IMR-90 (cell line): ENCODE measurements around the gene TCF7L2. TPM values are rescaled to one million over a fixed set of nuclear protein-coding genes. Genes with fewer than 3 reads are reported as not detected.

Experiments
- ATAC-seq: fragments of 200-7000 bp; cut with Tn5 transposase; 2 replicates; pipeline ENCODE4 v1.9.1; 2020; ENCODE audit warnings: low read depth, mild to moderate bottlenecking, moderate library complexity
- BruUV-seq: library from RNA; stranded (reverse); fragments of 400-500 nt; replicated peaks from 2 replicates; lab custom pipeline; 2021; lab: Mats Ljungman, UMichigan
- CTCF ChIA-PET: fragments of 300-600 bp; formaldehyde crosslinking; extraction: SDS; loops from one replicate; lab custom pipeline; 2021; ENCODE audit warnings: antibody characterized with exemption; lab: Yijun Ruan, JAX
- POLR2A ChIA-PET: fragments of 300-600 bp; sonication (Branson Sonifier 250); formaldehyde crosslinking; loops from one replicate; lab custom pipeline; 2022; ENCODE audit warnings: antibody characterized with exemption; ENCODE audit not compliant: unreplicated experiment; lab: Charles Lee
- DNase-seq: peaks from one replicate; pipeline ENCODE4 v3.0.0; 2013
- H2AFZ ChIP-seq: replicated peaks from 2 replicates; pipeline ENCODE3; 2013; ENCODE audit warnings: low read length, mild to moderate bottlenecking; ENCODE audit not compliant: poor library complexity
- H2AK5ac ChIP-seq: 2 replicates; pipeline ENCODE4 v1.6.1; 2013; ENCODE audit warnings: low read depth, low read length, inconsistent platforms
- H2AK9ac ChIP-seq: replicated peaks from 2 replicates; pipeline ENCODE3; 2013; ENCODE audit warnings: mild to moderate bottlenecking, low read depth, low read length, moderate library complexity; ENCODE audit not compliant: poor library complexity
- H2BK120ac ChIP-seq: 2 replicates; pipeline ENCODE4 v1.6.1; 2013; ENCODE audit warnings: low read depth, low read length, inconsistent platforms
- H2BK15ac ChIP-seq: 3 replicates; pipeline ENCODE4 v1.6.1; 2013; ENCODE audit warnings: low read depth, low read length, inconsistent platforms
- H2BK20ac ChIP-seq: 2 replicates; pipeline ENCODE4 v1.6.1; 2013; ENCODE audit warnings: low read depth, mild to moderate bottlenecking, inconsistent platforms, low read length, moderate library complexity
- H2BK5ac ChIP-seq: 2 replicates; pipeline ENCODE4 v1.6.1; 2013; ENCODE audit warnings: mild to moderate bottlenecking, low read depth, low read length, inconsistent platforms; ENCODE audit not compliant: poor library complexity, severe bottlenecking
- H3K14ac ChIP-seq: replicated peaks from 2 replicates; pipeline ENCODE4 v1.6.1; 2013; ENCODE audit warnings: low read depth, low read length, inconsistent platforms
- H3K18ac ChIP-seq: 2 replicates; pipeline ENCODE4 v1.6.1; 2013; ENCODE audit warnings: low read depth, low read length, control low read depth
- H3K23ac ChIP-seq: 2 replicates; pipeline ENCODE4 v1.6.1; 2013; ENCODE audit warnings: low read depth, low read length, inconsistent platforms
- H3K27ac ChIP-seq: 2 replicates; pipeline ENCODE4 v1.5.1; 2013; ENCODE audit warnings: mild to moderate bottlenecking, control low read depth, low read length; ENCODE audit not compliant: insufficient read depth
- H3K27me3 ChIP-seq: 2 replicates; pipeline ENCODE4 v1.6.1; 2013; ENCODE audit warnings: low read length; ENCODE audit not compliant: control insufficient read depth, insufficient read depth
- H3K36me3 ChIP-seq: 2 replicates; pipeline ENCODE4 v1.6.1; 2013; ENCODE audit warnings: low read length, mixed read lengths; ENCODE audit not compliant: control insufficient read depth, insufficient read depth
- H3K4ac ChIP-seq: 2 replicates; pipeline ENCODE4 v1.6.1; 2013; ENCODE audit warnings: low read depth, low read length, inconsistent platforms
- H3K4me1 ChIP-seq: 2 replicates; pipeline ENCODE4 v1.6.1; 2013; ENCODE audit warnings: low read length, mixed read lengths; ENCODE audit not compliant: control insufficient read depth, insufficient read depth
- H3K4me2 ChIP-seq: 2 replicates; pipeline ENCODE4 v1.6.1; 2013; ENCODE audit warnings: low read depth, mild to moderate bottlenecking, control low read depth, low read length, moderate library complexity
- H3K4me3 ChIP-seq: 2 replicates; pipeline ENCODE4 v1.5.1; 2013; ENCODE audit warnings: low read depth, mild to moderate bottlenecking, control low read depth, low read length, moderate library complexity; ENCODE audit not compliant: insufficient read depth
- H3K56ac ChIP-seq: 2 replicates; pipeline ENCODE4 v1.6.1; 2013; ENCODE audit warnings: low read length, inconsistent platforms; ENCODE audit not compliant: insufficient read depth; ENCODE audit errors: extremely low read depth
- H3K79me1 ChIP-seq, 2 experiments: 2 replicates each; pipeline ENCODE4 v1.6.1; 2013; ENCODE audit warnings: low read length in 2 of 2, inconsistent platforms in 1 of 2, low read depth in 1 of 2
- H3K9ac ChIP-seq: 2 replicates; pipeline ENCODE4 v1.6.1; 2013; ENCODE audit warnings: low read depth, low read length, control low read depth
- H3K9me1 ChIP-seq: 2 replicates; pipeline ENCODE4 v1.6.1; 2013; ENCODE audit warnings: low read length, inconsistent platforms; ENCODE audit not compliant: insufficient read depth
- H3K9me3 ChIP-seq: 2 replicates; pipeline ENCODE4 v1.6.1; 2013; ENCODE audit warnings: low read length; ENCODE audit not compliant: control insufficient read depth, insufficient read depth
- H4K20me1 ChIP-seq: 2 replicates; pipeline ENCODE4 v1.6.1; 2013; ENCODE audit warnings: low read length, inconsistent platforms; ENCODE audit not compliant: insufficient read depth
- H4K5ac ChIP-seq: 2 replicates; pipeline ENCODE4 v1.6.1; 2013; ENCODE audit warnings: mild to moderate bottlenecking, low read depth, low read length, control low read depth
- H4K8ac ChIP-seq, 2 experiments: 2 replicates each; pipeline ENCODE4 v1.6.1; 2013; ENCODE audit warnings: low read depth in 2 of 2, low read length in 2 of 2, control low read depth in 1 of 2, inconsistent platforms in 1 of 2
- H4K91ac ChIP-seq: 2 replicates; pipeline ENCODE4 v1.6.1; 2013; ENCODE audit warnings: low read depth, low read length, inconsistent platforms; ENCODE audit not compliant: insufficient read depth
- CEBPB ChIP-seq: IDR thresholded peaks from 2 replicates; pipeline ENCODE4 v1.6.1; 2012; ENCODE audit warnings: low read depth, low read length, improper control_type of control experiment
- FOS ChIP-seq: fragments of 150-350 bp; IDR thresholded peaks from 2 replicates; pipeline ENCODE4 v1.6.1; 2016; ENCODE audit warnings: low read depth, low read length
- MAZ ChIP-seq: IDR thresholded peaks from 2 replicates; pipeline ENCODE4 v1.6.1; 2012; ENCODE audit warnings: low read depth, mild to moderate bottlenecking, low read length, improper control_type of control experiment, moderate library complexity, borderline replicate concordance
- RAD21 ChIP-seq: IDR thresholded peaks from 2 replicates; pipeline ENCODE4 v1.6.1; 2012; ENCODE audit warnings: low read length, improper control_type of control experiment
- WGBS, 2 experiments: methylation state at CpG; one replicate each; pipeline versions ENCODE4 v1.1.5 to v1.1.7; 2013; ENCODE audit warnings: missing lambda C conversion rate in 2 of 2; ENCODE audit not compliant: insufficient read length in 1 of 2; ENCODE audit errors: extremely low coverage in 2 of 2; 5-methylcytosine and 5-hydroxymethylcytosine counted together
- dilution Hi-C: fragments of 300-500 bp; cut with HindIII; formaldehyde crosslinking; loops from one replicate; pipeline ENCODE4 v1.14.3; 2018; ENCODE audit warnings: low sequenced_read_pairs; ENCODE audit not compliant: unreplicated experiment
- in situ Hi-C: fragments of 300-500 bp; cut with MboI; formaldehyde crosslinking; loops from 3 replicates; pipeline ENCODE4 v1.14.3; 2019; ENCODE audit warnings: low sequenced_read_pairs, inconsistent platforms, mixed read lengths
- intact Hi-C: fragments of 100-400 bp; cut with micrococcal nuclease; formaldehyde crosslinking; loops from 2 replicates; pipeline ENCODE4 v1.10.0; 2022
- polyA plus RNA-seq, 3 experiments: library from polyadenylated mRNA; depleted of rRNA; stranded (reverse); fragments of >200 nt; gene quantifications; 2 replicates each; pipeline ENCODE4 v1.2.3, GENCODE V29; 2012; ENCODE audit warnings: low replicate concordance in 1 of 3
- total RNA-seq: library from RNA; depleted of rRNA; stranded (reverse); fragments of >200 nt; gene quantifications from 2 replicates; pipeline ENCODE4 v1.2.3, GENCODE V29; 2012

The TCF7L2 gene
- total and polyA plus RNA-seq, 2 of the 4 experiments (the other 2 are of a cell fraction): 1.3 to 12.2 TPM

- dilution Hi-C loops: no loop called here
- Histone ChIP-seq H2AK9ac (peak overlapping the region; percentile 44), H3K4me2 (peak overlapping the region; percentile 86), H3K4me1 (peaks cover 24% of the 10 kb centered on the region), H3K18ac (peak overlapping the region; percentile 80; the same call in 1 of the 2 replicates), H2AFZ (no peak overlapping the region), H4K5ac (no peak overlapping the region), H3K56ac (no peak overlapping the region), H3K14ac (0 out of 2 replicates have a peak overlapping the region, but pooled peaks have one; percentile 56), H4K8ac (no peak overlapping the region), H3K27ac (no peak overlapping the region), H3K9me1 (peaks cover 30% of the 10 kb centered on the region), H2BK5ac (no peak overlapping the region), H3K23ac (peak overlapping the region; percentile 67; the same call in 1 of the 2 replicates), H3K27me3 (no peaks in the 10 kb centered on the region), H3K9me3 (no peaks in the 10 kb centered on the region), H2BK15ac (no peak overlapping the region), H3K36me3 (peaks cover 7% of the 10 kb centered on the region; the same call in 1 of the 2 replicates), H2AK5ac (peak overlapping the region; percentile 77), H3K9ac (no peak overlapping the region), H3K4me3 (no peak overlapping the region), H3K4ac (peak overlapping the region; percentile 33; the same call in 1 of the 2 replicates), H2BK20ac (no peak overlapping the region), H4K91ac (peak overlapping the region; percentile 63; the same call in 1 of the 2 replicates), H3K79me1 (peaks cover 54 to 57% of the 10 kb centered on the region in 2 experiments), H2BK120ac (no peak overlapping the region), H4K20me1 (peaks cover 57% of the 10 kb centered on the region)
- no TSS peak for BruUV-seq
- intact Hi-C loops: no loop called here
- 90% methylated on average over 2 of the region's 10 CpGs; no CpG with 5 or more reads in 1 of the 2 experiments for WGBS, 2 experiments
- ChIA-PET POLR2A (no interaction called here), CTCF (no interaction called here)
- peak; percentile 93 for DNase-seq
- ATAC-seq: peak; percentile 96
- TF ChIP-seq FOS: peak; percentile 86
- TF ChIP-seq CEBPB: peak; percentile 71
- TF ChIP-seq RAD21: peak; percentile 22
- no peak for TF ChIP-seq MAZ
- in situ Hi-C loops: no loop called here
These were observed 95.4 kb downstream of the TCF7L2 start for GRCh38 chr10:113045147-113046055.
